IMR-90 (cell line): ENCODE results near the gene GABRB2. TPM values are rescaled to one million over a fixed set of nuclear protein-coding genes. Genes with fewer than 3 reads are reported as not detected.

Experiments used
- ATAC-seq: fragments of 200-7000 bp; cut with Tn5 transposase; 2 replicates; pipeline ENCODE4 v1.9.1; 2020; ENCODE audit warnings: low read depth, mild to moderate bottlenecking, moderate library complexity
- BruUV-seq: library from RNA; stranded (reverse); fragments of 400-500 nt; replicated peaks from 2 replicates; lab custom pipeline; 2021; lab: Mats Ljungman, UMichigan
- CTCF ChIA-PET: fragments of 300-600 bp; formaldehyde crosslinking; extraction: SDS; loops from one replicate; lab custom pipeline; 2021; ENCODE audit warnings: antibody characterized with exemption; lab: Yijun Ruan, JAX
- POLR2A ChIA-PET: fragments of 300-600 bp; sonication (Branson Sonifier 250); formaldehyde crosslinking; loops from one replicate; lab custom pipeline; 2022; ENCODE audit warnings: antibody characterized with exemption; ENCODE audit not compliant: unreplicated experiment; lab: Charles Lee
- DNase-seq: peaks from one replicate; pipeline ENCODE4 v3.0.0; 2013
- H2AFZ ChIP-seq: replicated peaks from 2 replicates; pipeline ENCODE3; 2013; ENCODE audit warnings: low read length, mild to moderate bottlenecking; ENCODE audit not compliant: poor library complexity
- H2AK5ac ChIP-seq: 2 replicates; pipeline ENCODE4 v1.6.1; 2013; ENCODE audit warnings: low read depth, low read length, inconsistent platforms
- H2AK9ac ChIP-seq: replicated peaks from 2 replicates; pipeline ENCODE3; 2013; ENCODE audit warnings: mild to moderate bottlenecking, low read depth, low read length, moderate library complexity; ENCODE audit not compliant: poor library complexity
- H2BK120ac ChIP-seq: 2 replicates; pipeline ENCODE4 v1.6.1; 2013; ENCODE audit warnings: low read depth, low read length, inconsistent platforms
- H2BK15ac ChIP-seq: 3 replicates; pipeline ENCODE4 v1.6.1; 2013; ENCODE audit warnings: low read depth, low read length, inconsistent platforms
- H2BK20ac ChIP-seq: 2 replicates; pipeline ENCODE4 v1.6.1; 2013; ENCODE audit warnings: low read depth, mild to moderate bottlenecking, inconsistent platforms, low read length, moderate library complexity
- H2BK5ac ChIP-seq: 2 replicates; pipeline ENCODE4 v1.6.1; 2013; ENCODE audit warnings: mild to moderate bottlenecking, low read depth, low read length, inconsistent platforms; ENCODE audit not compliant: poor library complexity, severe bottlenecking
- H3K14ac ChIP-seq: replicated peaks from 2 replicates; pipeline ENCODE4 v1.6.1; 2013; ENCODE audit warnings: low read depth, low read length, inconsistent platforms
- H3K18ac ChIP-seq: 2 replicates; pipeline ENCODE4 v1.6.1; 2013; ENCODE audit warnings: low read depth, low read length, control low read depth
- H3K23ac ChIP-seq: 2 replicates; pipeline ENCODE4 v1.6.1; 2013; ENCODE audit warnings: low read depth, low read length, inconsistent platforms
- H3K27ac ChIP-seq: 2 replicates; pipeline ENCODE4 v1.5.1; 2013; ENCODE audit warnings: mild to moderate bottlenecking, control low read depth, low read length; ENCODE audit not compliant: insufficient read depth
- H3K27me3 ChIP-seq: 2 replicates; pipeline ENCODE4 v1.6.1; 2013; ENCODE audit warnings: low read length; ENCODE audit not compliant: control insufficient read depth, insufficient read depth
- H3K36me3 ChIP-seq: 2 replicates; pipeline ENCODE4 v1.6.1; 2013; ENCODE audit warnings: low read length, mixed read lengths; ENCODE audit not compliant: control insufficient read depth, insufficient read depth
- H3K4ac ChIP-seq: 2 replicates; pipeline ENCODE4 v1.6.1; 2013; ENCODE audit warnings: low read depth, low read length, inconsistent platforms
- H3K4me1 ChIP-seq: 2 replicates; pipeline ENCODE4 v1.6.1; 2013; ENCODE audit warnings: low read length, mixed read lengths; ENCODE audit not compliant: control insufficient read depth, insufficient read depth
- H3K4me2 ChIP-seq: 2 replicates; pipeline ENCODE4 v1.6.1; 2013; ENCODE audit warnings: low read depth, mild to moderate bottlenecking, control low read depth, low read length, moderate library complexity
- H3K4me3 ChIP-seq: 2 replicates; pipeline ENCODE4 v1.5.1; 2013; ENCODE audit warnings: low read depth, mild to moderate bottlenecking, control low read depth, low read length, moderate library complexity; ENCODE audit not compliant: insufficient read depth
- H3K56ac ChIP-seq: 2 replicates; pipeline ENCODE4 v1.6.1; 2013; ENCODE audit warnings: low read length, inconsistent platforms; ENCODE audit not compliant: insufficient read depth; ENCODE audit errors: extremely low read depth
- H3K79me1 ChIP-seq, 2 experiments: 2 replicates each; pipeline ENCODE4 v1.6.1; 2013; ENCODE audit warnings: low read length in 2 of 2, inconsistent platforms in 1 of 2, low read depth in 1 of 2
- H3K9ac ChIP-seq: 2 replicates; pipeline ENCODE4 v1.6.1; 2013; ENCODE audit warnings: low read depth, low read length, control low read depth
- H3K9me1 ChIP-seq: 2 replicates; pipeline ENCODE4 v1.6.1; 2013; ENCODE audit warnings: low read length, inconsistent platforms; ENCODE audit not compliant: insufficient read depth
- H3K9me3 ChIP-seq: 2 replicates; pipeline ENCODE4 v1.6.1; 2013; ENCODE audit warnings: low read length; ENCODE audit not compliant: control insufficient read depth, insufficient read depth
- H4K20me1 ChIP-seq: 2 replicates; pipeline ENCODE4 v1.6.1; 2013; ENCODE audit warnings: low read length, inconsistent platforms; ENCODE audit not compliant: insufficient read depth
- H4K5ac ChIP-seq: 2 replicates; pipeline ENCODE4 v1.6.1; 2013; ENCODE audit warnings: mild to moderate bottlenecking, low read depth, low read length, control low read depth
- H4K8ac ChIP-seq, 2 experiments: 2 replicates each; pipeline ENCODE4 v1.6.1; 2013; ENCODE audit warnings: low read depth in 2 of 2, low read length in 2 of 2, control low read depth in 1 of 2, inconsistent platforms in 1 of 2
- H4K91ac ChIP-seq: 2 replicates; pipeline ENCODE4 v1.6.1; 2013; ENCODE audit warnings: low read depth, low read length, inconsistent platforms; ENCODE audit not compliant: insufficient read depth
- BHLHE40 ChIP-seq: fragments of 150-350 bp; IDR thresholded peaks from 2 replicates; pipeline ENCODE4 v1.6.1; 2016; ENCODE audit warnings: mild to moderate bottlenecking, low read depth, low read length
- CHD1 ChIP-seq: IDR thresholded peaks from 2 replicates; pipeline ENCODE4 v1.6.1; 2012; ENCODE audit warnings: low read depth, low read length, improper control_type of control experiment
- CTCF ChIP-seq: conservative IDR thresholded peaks from 2 replicates; pipeline ENCODE4 v1.5.1; 2012; ENCODE audit warnings: mild to moderate bottlenecking, low read depth, low read length, improper control_type of control experiment
- ELK1 ChIP-seq: fragments of 150-350 bp; IDR thresholded peaks from 2 replicates; pipeline ENCODE4 v1.6.1; 2016; ENCODE audit warnings: low read depth, mild to moderate bottlenecking, low read length, moderate library complexity, borderline replicate concordance
- FOS ChIP-seq: fragments of 150-350 bp; IDR thresholded peaks from 2 replicates; pipeline ENCODE4 v1.6.1; 2016; ENCODE audit warnings: low read depth, low read length
- MAFK ChIP-seq: IDR thresholded peaks from 2 replicates; pipeline ENCODE4 v1.6.1; 2012; ENCODE audit warnings: low read depth, low read length, improper control_type of control experiment
- MAZ ChIP-seq: IDR thresholded peaks from 2 replicates; pipeline ENCODE4 v1.6.1; 2012; ENCODE audit warnings: low read depth, mild to moderate bottlenecking, low read length, improper control_type of control experiment, moderate library complexity, borderline replicate concordance
- MXI1 ChIP-seq: IDR thresholded peaks from 2 replicates; pipeline ENCODE4 v1.6.1; 2012; ENCODE audit warnings: low read depth, mild to moderate bottlenecking, low read length, moderate library complexity, borderline replicate concordance
- RAD21 ChIP-seq: IDR thresholded peaks from 2 replicates; pipeline ENCODE4 v1.6.1; 2012; ENCODE audit warnings: low read length, improper control_type of control experiment
- RCOR1 ChIP-seq: IDR thresholded peaks from 2 replicates; pipeline ENCODE4 v1.6.1; 2012; ENCODE audit warnings: mild to moderate bottlenecking, low read length, improper control_type of control experiment; ENCODE audit not compliant: insufficient replicate concordance
- RFX5 ChIP-seq: IDR thresholded peaks from 2 replicates; pipeline ENCODE4 v1.8.0; 2012; ENCODE audit warnings: low read depth, mild to moderate bottlenecking, low read length, moderate library complexity
- USF2 ChIP-seq: fragments of 150-350 bp; IDR thresholded peaks from 2 replicates; pipeline ENCODE4 v1.6.1; 2017; ENCODE audit warnings: mild to moderate bottlenecking, antibody characterized with exemption, low read length, low read depth
- WGBS, 2 experiments: methylation state at CpG; one replicate each; pipeline versions ENCODE4 v1.1.5 to v1.1.7; 2013; ENCODE audit warnings: missing lambda C conversion rate in 2 of 2; ENCODE audit not compliant: insufficient read length in 1 of 2; ENCODE audit errors: extremely low coverage in 2 of 2; 5-methylcytosine and 5-hydroxymethylcytosine counted together
- dilution Hi-C: fragments of 300-500 bp; cut with HindIII; formaldehyde crosslinking; loops from one replicate; pipeline ENCODE4 v1.14.3; 2018; ENCODE audit warnings: low sequenced_read_pairs; ENCODE audit not compliant: unreplicated experiment
- in situ Hi-C: fragments of 300-500 bp; cut with MboI; formaldehyde crosslinking; loops from 3 replicates; pipeline ENCODE4 v1.14.3; 2019; ENCODE audit warnings: low sequenced_read_pairs, inconsistent platforms, mixed read lengths
- intact Hi-C: fragments of 100-400 bp; cut with micrococcal nuclease; formaldehyde crosslinking; loops from 2 replicates; pipeline ENCODE4 v1.10.0; 2022
- polyA plus RNA-seq, 3 experiments: library from polyadenylated mRNA; depleted of rRNA; stranded (reverse); fragments of >200 nt; gene quantifications; 2 replicates each; pipeline ENCODE4 v1.2.3, GENCODE V29; 2012; ENCODE audit warnings: low replicate concordance in 1 of 3
- total RNA-seq: library from RNA; depleted of rRNA; stranded (reverse); fragments of >200 nt; gene quantifications from 2 replicates; pipeline ENCODE4 v1.2.3, GENCODE V29; 2012

The GABRB2 gene
- total and polyA plus RNA-seq, 2 of the 4 experiments (the other 2 are of a cell fraction): not detected

GRCh38 chr5:161498531-161498930 lies 48.0 kb downstream of the GABRB2 start:
- H2BK120ac ChIP-seq: no peak overlapping the region
- no peak overlapping the region for H4K91ac ChIP-seq
- ATAC-seq: no peak
- no peak overlapping the region for H3K27ac ChIP-seq
- H3K23ac ChIP-seq: no peak overlapping the region
- H4K20me1 ChIP-seq: no peaks in the 10 kb centered on the region
- H2BK5ac ChIP-seq: no peak overlapping the region
- in situ Hi-C loops: no loop called here
- dilution Hi-C loops: no loop called here
- no peaks in the 10 kb centered on the region for H3K9me1 ChIP-seq
- ChIA-PET POLR2A (no interaction called here), CTCF (no interaction called here)
- H2AFZ ChIP-seq: no peak overlapping the region
- no peak overlapping the region for H3K14ac ChIP-seq
- no peaks in the 10 kb centered on the region for H3K36me3 ChIP-seq
- no peak for DNase-seq
- no peak for TF ChIP-seq USF2
- TF ChIP-seq FOS: no peak
- TF ChIP-seq CHD1: no peak
- TF ChIP-seq RCOR1: no peak
- no peak for TF ChIP-seq MAZ
- no peak for TF ChIP-seq MAFK
- no peak for TF ChIP-seq MXI1
- no peak for TF ChIP-seq RFX5
- no peak for TF ChIP-seq BHLHE40
- no peak for TF ChIP-seq ELK1
- TF ChIP-seq CTCF: no peak
- TF ChIP-seq RAD21: no peak
- 17% methylated on average over 1 of the region's 1 CpG; no CpG with 5 or more reads in 1 of the 2 experiments for WGBS, 2 experiments
- no peaks in the 10 kb centered on the region for H3K79me1 ChIP-seq
- H3K18ac ChIP-seq: no peak overlapping the region
- no peak overlapping the region for H3K4me3 ChIP-seq
- H4K5ac ChIP-seq: no peak overlapping the region
- H3K56ac ChIP-seq: no peak overlapping the region
- no peak overlapping the region for H2BK20ac ChIP-seq
- no TSS peak for BruUV-seq
- no peaks in the 10 kb centered on the region for H3K27me3 ChIP-seq
- no peak overlapping the region for H3K4ac ChIP-seq
- H3K9ac ChIP-seq: no peak overlapping the region
- peaks cover 8% of the 10 kb centered on the region for H3K9me3 ChIP-seq
- no peak overlapping the region for H2BK15ac ChIP-seq
- no peaks in the 10 kb centered on the region for H3K4me1 ChIP-seq
- H2AK9ac ChIP-seq: no peak overlapping the region
- no peak overlapping the region for H2AK5ac ChIP-seq
- intact Hi-C loops: loop anchor here (5.0 kb wide), 1 partner anchor 1134 kb away; no protein-coding TSS in a partner anchor
- H4K8ac ChIP-seq: no peak overlapping the region
- H3K4me2 ChIP-seq: no peak overlapping the region
